ENCODE measurements around the gene GSTM3.

The GSTM3 gene

DNA sequence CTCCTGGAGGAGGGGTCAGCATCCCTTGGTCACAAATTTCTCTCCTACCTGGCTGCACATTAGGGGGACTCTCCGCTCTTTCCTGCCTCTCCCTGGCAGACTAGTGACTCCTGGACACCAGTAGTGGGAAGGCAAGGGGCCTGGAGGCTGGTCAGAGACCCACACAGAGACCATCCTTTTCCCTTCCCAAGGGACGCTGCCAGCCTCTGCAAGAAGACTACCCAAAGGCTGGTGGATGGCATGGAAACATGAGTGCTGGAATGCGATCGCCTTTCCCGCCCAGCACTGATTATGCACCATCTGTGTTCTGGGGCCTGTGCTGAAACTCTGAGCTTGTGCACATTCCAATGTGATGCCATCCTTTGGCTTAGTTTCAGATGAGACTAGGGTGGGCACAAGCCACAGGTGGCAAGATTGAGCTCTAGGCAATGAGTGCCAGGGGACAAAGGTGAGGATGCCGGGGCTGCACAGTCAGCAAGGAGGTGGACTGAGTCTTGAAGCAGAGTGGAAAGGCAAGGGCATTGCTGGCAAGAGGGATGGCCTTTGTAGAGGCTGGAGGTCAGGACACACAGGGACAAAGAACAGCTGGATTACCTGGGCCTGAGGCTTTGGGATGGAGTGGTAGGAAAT lies 35.5 kb upstream of the GSTM3 start:
- TF ChIP-seq, protein P1, sequence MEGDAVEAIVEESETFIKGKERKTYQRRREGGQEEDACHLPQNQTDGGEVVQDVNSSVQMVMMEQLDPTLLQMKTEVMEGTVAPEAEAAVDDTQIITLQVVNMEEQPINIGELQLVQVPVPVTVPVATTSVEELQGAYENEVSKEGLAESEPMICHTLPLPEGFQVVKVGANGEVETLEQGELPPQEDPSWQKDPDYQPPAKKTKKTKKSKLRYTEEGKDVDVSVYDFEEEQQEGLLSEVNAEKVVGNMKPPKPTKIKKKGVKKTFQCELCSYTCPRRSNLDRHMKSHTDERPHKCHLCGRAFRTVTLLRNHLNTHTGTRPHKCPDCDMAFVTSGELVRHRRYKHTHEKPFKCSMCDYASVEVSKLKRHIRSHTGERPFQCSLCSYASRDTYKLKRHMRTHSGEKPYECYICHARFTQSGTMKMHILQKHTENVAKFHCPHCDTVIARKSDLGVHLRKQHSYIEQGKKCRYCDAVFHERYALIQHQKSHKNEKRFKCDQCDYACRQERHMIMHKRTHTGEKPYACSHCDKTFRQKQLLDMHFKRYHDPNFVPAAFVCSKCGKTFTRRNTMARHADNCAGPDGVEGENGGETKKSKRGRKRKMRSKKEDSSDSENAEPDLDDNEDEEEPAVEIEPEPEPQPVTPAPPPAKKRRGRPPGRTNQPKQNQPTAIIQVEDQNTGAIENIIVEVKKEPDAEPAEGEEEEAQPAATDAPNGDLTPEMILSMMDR (IDR thresholded peaks at IDR 0.05; ENCODE audit: low read depth, low read length), result no peak
- H3K4me3 ChIP-seq (replicated peaks in 1 of 2; ENCODE audit: low read depth in 2 of 2, low read length in 2 of 2), result no peak overlapping the region
- no peak for DNase-seq (ENCODE audit: low read depth in 2 of 2)

DNA sequence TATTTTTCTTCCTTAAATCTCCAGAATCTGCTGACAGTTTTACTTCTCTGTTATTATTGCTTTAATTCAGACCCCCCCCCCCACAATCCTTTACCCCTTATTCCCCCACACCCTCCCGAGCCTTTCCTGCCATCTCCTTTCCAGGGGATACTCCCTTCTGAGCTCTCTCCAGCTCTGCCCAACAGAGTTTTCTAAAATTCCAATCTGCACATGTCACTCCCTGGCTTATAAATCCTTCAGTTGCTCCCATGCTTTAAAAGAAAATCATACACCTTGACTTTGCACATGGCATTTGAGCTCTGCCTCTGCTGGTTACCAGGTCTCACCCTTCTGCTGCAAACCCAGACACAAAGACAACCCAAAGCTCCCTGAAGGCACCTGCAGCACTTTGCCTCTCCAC lies 34.6 kb upstream of the GSTM3 start:
- TF ChIP-seq, protein P1 (IDR thresholded peaks at IDR 0.05; ENCODE audit: low read depth, low read length), result no peak
- H3K4me3 ChIP-seq (replicated peaks in 1 of 2; ENCODE audit: low read depth in 2 of 2, low read length in 2 of 2), result no peak overlapping the region
- no peak for DNase-seq (ENCODE audit: low read depth in 2 of 2)

DNA sequence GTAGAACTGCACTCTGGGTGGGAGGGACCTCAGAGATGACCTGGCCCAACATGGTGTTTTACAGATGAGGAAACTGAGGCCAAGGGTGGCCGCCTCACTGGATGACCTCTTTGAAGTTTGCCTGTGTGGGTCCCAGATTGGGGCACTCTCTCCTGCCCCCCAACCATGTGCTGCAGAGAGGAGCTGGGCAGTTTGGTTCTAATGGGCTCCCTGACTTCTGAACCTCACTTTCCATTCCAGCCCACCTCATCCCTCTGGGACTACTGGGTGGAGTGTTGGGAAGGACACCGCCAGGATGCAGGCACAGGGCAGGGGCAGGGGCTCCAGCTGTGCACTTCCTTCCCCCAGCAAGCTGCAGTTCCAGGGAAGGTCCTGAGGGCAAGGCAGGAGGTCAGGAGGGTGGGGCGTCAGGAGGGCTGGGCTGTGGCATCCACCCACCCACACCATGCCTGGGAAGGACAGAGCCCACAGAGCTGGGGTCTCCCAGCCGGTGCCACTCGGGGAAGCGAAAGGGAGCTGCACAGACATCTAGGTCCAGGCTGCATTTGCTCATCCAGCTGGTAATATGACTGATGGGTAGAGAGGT lies 33.2 kb upstream of the GSTM3 start:
- DNase-seq (ENCODE audit: low read depth in 2 of 2), result no peak
- H3K4me3 ChIP-seq (replicated peaks in 1 of 2; ENCODE audit: low read depth in 2 of 2, low read length in 2 of 2), result no peak overlapping the region
- TF ChIP-seq, protein P1 (IDR thresholded peaks at IDR 0.05; ENCODE audit: low read depth, low read length), result no peak

DNA sequence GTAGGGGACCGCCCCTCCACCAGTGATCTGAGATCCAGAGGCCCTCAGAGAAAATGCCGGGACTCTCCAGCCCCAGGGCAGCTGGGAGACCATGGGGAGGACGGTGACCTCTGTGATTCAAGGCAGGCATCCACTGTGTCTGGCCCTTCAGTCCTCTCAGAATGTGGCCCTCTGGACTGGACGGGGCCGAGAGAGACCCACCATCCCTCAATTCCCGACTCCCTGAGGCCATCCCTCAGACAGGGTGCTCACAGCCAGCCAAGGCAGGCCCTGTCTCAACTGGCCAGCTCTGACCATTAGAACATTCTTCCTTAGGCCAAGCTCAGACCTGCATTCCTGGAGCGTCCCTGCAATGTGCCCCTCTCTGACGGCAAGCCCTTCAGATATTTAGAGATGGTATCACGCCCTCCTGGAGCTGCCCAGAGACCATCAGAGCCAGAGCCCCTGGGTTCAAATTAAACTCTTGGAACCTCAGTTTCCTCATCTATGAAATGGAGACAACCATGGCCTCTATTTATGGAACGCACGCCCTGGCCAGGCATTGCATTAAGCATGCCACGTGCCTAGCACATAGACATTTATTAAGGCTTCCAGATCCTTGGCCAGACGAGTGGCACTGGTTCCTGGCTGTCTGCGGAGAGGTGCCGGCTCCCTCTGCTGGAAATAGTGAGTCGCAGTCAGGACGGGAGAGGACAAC lies 32.5 kb upstream of the GSTM3 start:
- peak; percentile 91 to 95 for DNase-seq (ENCODE audit: low read depth in 2 of 2)
- TF ChIP-seq, protein P1 (IDR thresholded peaks at IDR 0.05; ENCODE audit: low read depth, low read length), result peak; percentile 95
- H3K4me3 ChIP-seq (replicated peaks in 1 of 2; ENCODE audit: low read depth in 2 of 2, low read length in 2 of 2), result no peak overlapping the region

DNA sequence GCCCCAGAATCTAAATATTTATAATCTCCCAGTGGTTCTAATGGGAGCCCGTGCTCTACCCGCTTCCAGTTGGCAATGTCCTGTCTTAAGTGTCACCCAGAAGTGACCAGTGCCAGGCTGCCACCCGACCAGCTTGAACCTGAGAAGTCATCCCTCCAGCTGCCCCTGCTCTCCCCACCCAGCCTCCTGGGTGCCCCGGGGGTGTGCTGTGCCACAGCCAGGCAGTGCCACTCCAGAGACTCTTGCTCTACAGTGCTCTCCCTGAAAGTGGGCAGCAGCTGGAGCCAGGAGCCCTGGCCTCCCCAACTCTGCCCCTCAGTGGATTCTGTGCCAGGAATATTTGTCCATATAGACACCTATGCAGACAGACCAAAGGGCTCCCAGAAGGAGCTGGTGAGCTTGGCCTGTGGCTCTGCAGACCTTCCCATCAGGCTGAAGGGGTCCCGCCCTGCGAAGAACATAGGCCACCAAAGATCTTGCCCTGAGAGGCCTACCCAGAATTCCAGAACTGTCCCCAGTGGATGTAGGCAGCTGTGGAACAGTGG lies 31.9 kb upstream of the GSTM3 start:
- H3K4me3 ChIP-seq (replicated peaks in 1 of 2; ENCODE audit: low read depth in 2 of 2, low read length in 2 of 2), result no peak overlapping the region
- no peak for DNase-seq (ENCODE audit: low read depth in 2 of 2)
- TF ChIP-seq, protein P1 (IDR thresholded peaks at IDR 0.05; ENCODE audit: low read depth, low read length), result no peak

DNA sequence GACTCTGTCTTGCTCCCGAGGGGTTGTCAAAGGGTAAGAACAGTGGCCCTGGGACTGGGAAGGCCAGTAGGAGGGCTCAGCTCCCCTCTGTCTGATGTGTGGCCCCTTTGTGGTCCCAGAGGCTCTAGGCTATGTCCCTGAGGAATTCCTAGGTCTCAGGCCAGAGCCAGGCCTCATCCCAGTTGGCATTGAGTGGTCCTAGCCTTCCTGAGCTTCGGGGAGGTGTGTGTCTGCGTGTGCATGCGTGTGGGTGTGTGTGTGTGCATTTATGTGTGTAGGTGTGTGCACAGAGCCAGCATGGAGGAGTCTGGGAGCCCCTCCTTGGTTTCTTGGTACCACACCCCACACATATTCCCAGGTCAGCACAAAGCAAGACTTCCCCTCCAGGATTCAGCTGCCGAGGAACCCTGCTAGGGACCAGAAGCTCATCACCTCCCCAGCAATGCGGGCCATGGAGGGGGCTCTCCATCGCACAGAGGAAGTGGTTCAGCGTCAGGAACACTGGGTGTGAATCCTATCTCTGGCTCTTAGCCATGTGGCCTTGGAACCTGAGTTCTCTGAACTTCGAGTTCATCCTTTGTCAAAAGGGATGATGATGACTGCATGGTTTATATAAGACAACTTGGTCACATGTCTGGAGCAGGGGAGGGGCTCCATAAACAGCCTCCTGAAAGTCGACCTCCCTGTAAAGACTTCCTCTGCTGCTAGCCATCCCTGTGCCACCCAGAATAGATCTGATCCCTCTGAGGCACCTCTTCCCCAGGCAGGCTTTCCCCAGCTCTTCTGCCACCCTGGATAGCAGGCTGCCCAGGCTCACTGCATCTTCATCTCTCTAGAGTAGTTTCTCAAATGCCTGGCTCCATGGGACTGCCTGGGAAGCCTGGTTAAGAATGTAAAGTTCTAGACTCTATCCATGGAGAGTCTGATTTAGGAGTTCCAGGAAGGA lies 31.1 kb upstream of the GSTM3 start:
- no peak for DNase-seq (ENCODE audit: low read depth in 2 of 2)
- TF ChIP-seq, protein P1 (IDR thresholded peaks at IDR 0.05; ENCODE audit: low read depth, low read length), result no peak
- H3K4me3 ChIP-seq (replicated peaks in 1 of 2; ENCODE audit: low read depth in 2 of 2, low read length in 2 of 2), result no peak overlapping the region
